AG09319 (cell line): Measurements from ENCODE around the gene CCDC78.

Experiments used
- DNase-seq: peaks from one replicate; pipeline ENCODE4 v3.0.0-alpha.2; 2010; ENCODE audit warnings: low read depth; ENCODE audit errors: extremely low read depth
- CTCF ChIP-seq: IDR thresholded peaks from 2 replicates; pipeline ENCODE4 v1.5.1; 2011; ENCODE audit warnings: low read depth, mild to moderate bottlenecking, inconsistent platforms, low read length, moderate library complexity

CCDC78 gene

GRCh38 chr16:679814-680624 lies 46.2 kb downstream of the CCDC78 start, which contains the start of gene STUB1:
Gene STUB1, plus strand, starts transcription at chr16:680410. Its CDS starts 116 bp downstream, at chr16:680526.
- peak; percentile 65 for DNase-seq
- no peak for TF ChIP-seq CTCF

GRCh38 chr16:678858-679813 lies 47.1 kb downstream of the CCDC78 start:
- no peak for DNase-seq
- TF ChIP-seq CTCF: no peak

- no peak for DNase-seq
- no peak for TF ChIP-seq CTCF
Observed at GRCh38 chr16:678209-678857, 47.9 kb downstream of the CCDC78 start.

- no peak for TF ChIP-seq CTCF
- no peak for DNase-seq
Observed at GRCh38 chr16:677316-678190, 48.7 kb downstream of the CCDC78 start.

GRCh38 chr16:676913-677312 lies 49.3 kb downstream of the CCDC78 start:
- no peak for DNase-seq
- TF ChIP-seq CTCF: no peak

GRCh38 chr16:676565-676902 lies 49.7 kb downstream of the CCDC78 start:
- no peak for TF ChIP-seq CTCF
- no peak for DNase-seq
